Gastrocnemius medialis (tissue), 4 donors: Measurements from ENCODE around the gene SHANK3. TPM values are rescaled to one million over a fixed set of nuclear protein-coding genes. Genes with fewer than 3 reads are reported as not detected.

Source experiments
- ATAC-seq, 2 donors: fragments of 150-250 bp; one replicate each; pipeline ENCODE4 v1.9.1; 2016
- DNase-seq, 2 donors: peaks; one replicate each; pipeline ENCODE4 v3.0.0-alpha.2; 2019
- H3K27ac ChIP-seq, 4 donors: fragments of 200-600 bp; sonication (generic); 1 replicate in 1 of 4; 2 replicates in 3 of 4; pipeline ENCODE4 v1.5.1; 2016 to 2018; ENCODE audit warnings: mild to moderate bottlenecking in 2 of 4, moderate library complexity in 1 of 4
- H3K27me3 ChIP-seq, 3 donors: fragments of 200-600 bp; sonication (generic) in 2 of 3; 1 replicate in 1 of 3; 2 replicates in 2 of 3; pipeline versions ENCODE4 v1.5.1 to v1.6.0; 2016 to 2019; ENCODE audit warnings: mild to moderate bottlenecking in 1 of 3, moderate library complexity in 1 of 3
- H3K36me3 ChIP-seq, 2 donors: fragments of 200-600 bp; sonication (generic) in 1 of 2; one replicate each; pipeline ENCODE4 v1.5.1; 2017 to 2018
- H3K4me1 ChIP-seq, 2 donors: fragments of 200-600 bp; sonication (generic) in 1 of 2; one replicate each; pipeline ENCODE4 v1.5.1; 2016 to 2017; ENCODE audit warnings: mild to moderate bottlenecking in 2 of 2
- H3K4me3 ChIP-seq, 4 donors: fragments of 200-600 bp; sonication (generic) in 3 of 4; 1 replicate in 1 of 4; 2 replicates in 3 of 4; pipeline ENCODE4 v1.5.1; 2016 to 2019; ENCODE audit warnings: mild to moderate bottlenecking in 2 of 4
- H3K9me3 ChIP-seq, 3 donors: fragments of 200-600 bp; sonication (generic) in 2 of 3; 1 replicate in 1 of 3; 2 replicates in 2 of 3; pipeline ENCODE4 v1.5.1; 2016 to 2019
- CTCF ChIP-seq, 5 experiments: fragments of 450-650 bp in 3 of 5; fragments of 200-600 bp in 2 of 5; sonication (generic) in 2 of 5; IDR thresholded peaks in 4 of 5; conservative IDR thresholded peaks in 1 of 5; 1 replicate in 4 of 5; 2 replicates in 1 of 5; pipeline ENCODE4 v1.5.1; 2016 to 2019; ENCODE audit warnings: antibody characterized with exemption in 5 of 5, mild to moderate bottlenecking in 3 of 5, moderate library complexity in 3 of 5
- POLR2A ChIP-seq, 2 donors: fragments of 450-650 bp; IDR thresholded peaks; one replicate each; pipeline ENCODE4 v1.6.1; 2017; ENCODE audit warnings: antibody characterized with exemption in 2 of 2, mild to moderate bottlenecking in 2 of 2, moderate library complexity in 2 of 2
- in situ Hi-C, 4 donors: fragments of 200-750 bp; cut with MboI; loops; one replicate each; pipeline versions ENCODE4 v1.15.0 to v1.8.0; 2017; ENCODE audit warnings: low sequenced_read_pairs in 4 of 4
- intact Hi-C: fragments of 100-400 bp; cut with DNase I; formaldehyde crosslinking; loops from one replicate; pipeline ENCODE4 v1.15.1; 2023; ENCODE audit warnings: low total_unique reads
- total RNA-seq, 4 donors: library from RNA; depleted of rRNA; stranded (reverse); fragments of >200 nt; gene quantifications; one replicate each; pipeline versions ENCODE4 v1.1.0 to v1.2.3, GENCODE V29; 2016

SHANK3 gene
- total RNA-seq, 4 donors from 2014 or later: 3.8 to 9.8 (median 5.1) TPM

- peak overlapping the region in 1 of 4 donors; percentile 82 for H3K27ac ChIP-seq
- H3K36me3 ChIP-seq: no peaks in the 10 kb centered on the region
- H3K27me3 ChIP-seq: no peaks in the 10 kb centered on the region
- no peak for DNase-seq
- H3K9me3 ChIP-seq: no peaks in the 10 kb centered on the region
- TF ChIP-seq POLR2A (IDR thresholded peaks at IDR 0.05): no peak
- no peak for TF ChIP-seq CTCF (IDR thresholded peaks at IDR 0.05 in 4 of 5, conservative IDR thresholded peaks at IDR 0.05 in 1 of 5)
- peaks cover 24 to 31% of the 10 kb centered on the region in 2 donors for H3K4me1 ChIP-seq
- ATAC-seq: no peak
- intact Hi-C loops (loop anchor here (5.0 kb wide), 1 partner anchor 99 kb away; the partner anchor contains the start of gene SCO2), in situ Hi-C loops (no loop called here)
- peak overlapping the region in 2 of 4 donors; percentile 90 to 91 for H3K4me3 ChIP-seq
These were observed 46.2 kb upstream of the SHANK3 start for GRCh38 chr22:50626314-50626849.

- DNase-seq: no peak
- intact Hi-C loops: loop anchor here (5.0 kb wide), 1 partner anchor 100 kb away; the partner anchor contains the start of gene SCO2
- no peaks in the 10 kb centered on the region for H3K27me3 ChIP-seq
- ATAC-seq: no peak
- peak overlapping the region; percentile 82 to 87 (median 83) for H3K27ac ChIP-seq
- no peak for TF ChIP-seq POLR2A (IDR thresholded peaks at IDR 0.05)
- TF ChIP-seq CTCF (IDR thresholded peaks at IDR 0.05 in 4 of 5, conservative IDR thresholded peaks at IDR 0.05 in 1 of 5): no peak
- no peaks in the 10 kb centered on the region for H3K9me3 ChIP-seq
- no peaks in the 10 kb centered on the region for H3K36me3 ChIP-seq
- in situ Hi-C loops: no loop called here
- H3K4me3 ChIP-seq: peak overlapping the region; percentile 84 to 91 (median 88)
- H3K4me1 ChIP-seq: peaks cover 17 to 24% of the 10 kb centered on the region in 2 donors
These were observed 45.6 kb upstream of the SHANK3 start for GRCh38 chr22:50626850-50627641.

- in situ Hi-C loops (no loop called here), intact Hi-C loops (loop anchor here (1.0 to 5.0 kb wide), 2 partner anchors 44 to 101 kb away; partner anchors contain the start of gene SCO2)
These were observed 44.7 kb upstream of the SHANK3 start, which contains the start of gene ARSA for GRCh38 chr22:50627642-50628542. ARSA (minus strand) TSS chr22:50628152; CDS start chr22:50627779, 373 bp downstream.

More at GRCh38 chr22:50627642-50628542, 44.7 kb upstream of the SHANK3 start, which contains the start of gene ARSA:
- peak; percentile 92 to 93 for ATAC-seq
- H3K4me1 ChIP-seq: peaks cover 9 to 18% of the 10 kb centered on the region in 2 donors
- H3K4me3 ChIP-seq: peak within 1 kb of the TSS; percentile 84 to 91 (median 88)
- peak within 1 kb of the TSS; percentile 82 to 87 (median 84) for H3K27ac ChIP-seq
- H3K27me3 ChIP-seq: no peaks in the 10 kb centered on the region
- TF ChIP-seq POLR2A (IDR thresholded peaks at IDR 0.05) (peak; percentile 28 to 31), CTCF (IDR thresholded peaks at IDR 0.05 in 4 of 5, conservative IDR thresholded peaks at IDR 0.05 in 1 of 5) (peak in 3 of 5 experiments; percentile 15 to 44 (median 29))
- DNase-seq: peak; percentile 69 to 80
- H3K9me3 ChIP-seq: no peaks in the 10 kb centered on the region
- no peaks in the 10 kb centered on the region for H3K36me3 ChIP-seq
